Stimulated activated CD8-positive, alpha-beta memory T cell treated with anti-CD3 and anti-CD28 coated beads, Interleukin-12 subunit alpha, Interleukin-12 subunit beta, amount 100 ng/mL, for 4 hours (primary cell): ENCODE results near the gene L3HYPDH.

Source experiments
- DNase-seq: peaks from one replicate; pipeline ENCODE4 v3.0.0-alpha.2; 2020; ENCODE audit warnings: low read depth

Gene L3HYPDH

GRCh38 chr14:59483819-59484638, at the start of gene L3HYPDH, which contains the start of gene JKAMP:
TSS of gene L3HYPDH (minus strand) at chr14:59484408. CDS start at chr14:59484316, 92 bp downstream.
TSS of gene JKAMP (plus strand) at chr14:59484517. CDS start at chr14:59484590, 73 bp downstream.
- peak; percentile 95 for DNase-seq

- DNase-seq: no peak
Measured at GRCh38 chr14:59532419-59532818, 48.2 kb upstream of the L3HYPDH start.

- DNase-seq: no peak
Measured at GRCh38 chr14:59530349-59530748, 46.1 kb upstream of the L3HYPDH start.

- DNase-seq: no peak
Measured at GRCh38 chr14:59529189-59529588, 45.0 kb upstream of the L3HYPDH start.

GRCh38 chr14:59520224-59520623, 36.0 kb upstream of the L3HYPDH start:
- DNase-seq: no peak

- DNase-seq: no peak
Measured at GRCh38 chr14:59511916-59512575, 27.8 kb upstream of the L3HYPDH start.

- DNase-seq: no peak
Measured at GRCh38 chr14:59510966-59511365, 26.8 kb upstream of the L3HYPDH start.

GRCh38 chr14:59510001-59510400, 25.8 kb upstream of the L3HYPDH start:
- no peak for DNase-seq

GRCh38 chr14:59509101-59509500, 24.9 kb upstream of the L3HYPDH start:
- no peak for DNase-seq

- DNase-seq: no peak
Measured at GRCh38 chr14:59507752-59508103, 23.5 kb upstream of the L3HYPDH start.

- no peak for DNase-seq
Measured at GRCh38 chr14:59507063-59507751, 23.0 kb upstream of the L3HYPDH start.

- DNase-seq: no peak
Measured at GRCh38 chr14:59503256-59503655, 19.0 kb upstream of the L3HYPDH start.

GRCh38 chr14:59500732-59501131, 16.5 kb upstream of the L3HYPDH start:
- no peak for DNase-seq

- no peak for DNase-seq
Measured at GRCh38 chr14:59492384-59492783, 8.2 kb upstream of the L3HYPDH start.

GRCh38 chr14:59490756-59491155, 6.5 kb upstream of the L3HYPDH start:
- DNase-seq: no peak

- no peak for DNase-seq
Measured at GRCh38 chr14:59484639-59485175, 499 bp upstream of the L3HYPDH start.

- DNase-seq: no peak
Measured at GRCh38 chr14:59483363-59483762, 845 bp downstream of the L3HYPDH start.

- no peak for DNase-seq
Measured at GRCh38 chr14:59482541-59483331, 1.5 kb downstream of the L3HYPDH start.

- no peak for DNase-seq
Measured at GRCh38 chr14:59481871-59482540, 2.2 kb downstream of the L3HYPDH start.

GRCh38 chr14:59481407-59481806, 2.8 kb downstream of the L3HYPDH start:
- no peak for DNase-seq

GRCh38 chr14:59480166-59480565, 4.0 kb downstream of the L3HYPDH start:
- no peak for DNase-seq
